Measurements from ENCODE around the gene TBPL2.
"Not testable (repeated sequence)": the region's sequence is repeated elsewhere in the genome, so short reads cannot be mapped to it uniquely, and the experiment has no call there.

TBPL2 gene

GRCh38 chr14:55423969-55424368, 16.4 kb downstream of the TBPL2 start:
- H3K4me3 ChIP-seq (ENCODE audit: low read length), result no peak overlapping the region
- TF ChIP-seq EZH2phosphoT487 (IDR thresholded peaks at IDR 0.05; ENCODE audit: borderline replicate concordance, low read length) (no peak), CTCF (IDR thresholded peaks at IDR 0.05; ENCODE audit: low read depth, low read length, poor library complexity, severe bottlenecking) (no peak)
- peaks cover 9% of the 10 kb centered on the region; the same call in 1 of the 2 replicates for H3K27me3 ChIP-seq (ENCODE audit: control insufficient read depth, low read length)
- no peaks in the 10 kb centered on the region for H3F3A ChIP-seq (ENCODE audit: control insufficient read depth, insufficient read depth)
- no peaks in the 10 kb centered on the region for H3K79me2 ChIP-seq (ENCODE audit: control insufficient read depth, low read length)
- H4K20me1 ChIP-seq (ENCODE audit: control insufficient read depth, insufficient read depth, low read depth, low read length), result no peaks in the 10 kb centered on the region
- H3K9me2 ChIP-seq (replicated peaks; ENCODE audit: control insufficient read depth, low read length), result no peaks in the 10 kb centered on the region
- H3K36me3 ChIP-seq (ENCODE audit: control insufficient read depth, low read length), result no peaks in the 10 kb centered on the region
- H3K9me3 ChIP-seq (ENCODE audit: control insufficient read depth, insufficient read depth, low read length), result no peaks in the 10 kb centered on the region
- no peak overlapping the region for H3K27ac ChIP-seq (ENCODE audit: low read depth, low read length)
- H3K4me1 ChIP-seq (ENCODE audit: control insufficient read depth, low read length), result no peaks in the 10 kb centered on the region
- no peak overlapping the region for H3K4me2 ChIP-seq (ENCODE audit: low read length)

GRCh38 chr14:55422338-55422737, 18.1 kb downstream of the TBPL2 start:
- H3K9me2 ChIP-seq (replicated peaks; ENCODE audit: control insufficient read depth, low read length); H4K20me1 ChIP-seq (ENCODE audit: control insufficient read depth, insufficient read depth, low read depth, low read length); H3K4me2 ChIP-seq (ENCODE audit: low read length); H3F3A ChIP-seq (ENCODE audit: control insufficient read depth, insufficient read depth); H3K27ac ChIP-seq (ENCODE audit: low read depth, low read length); H3K27me3 ChIP-seq (ENCODE audit: control insufficient read depth, low read length); H3K79me2 ChIP-seq (ENCODE audit: control insufficient read depth, low read length); H3K4me3 ChIP-seq (ENCODE audit: low read length); H3K36me3 ChIP-seq (ENCODE audit: control insufficient read depth, low read length); H3K9me3 ChIP-seq (ENCODE audit: control insufficient read depth, insufficient read depth, low read length); H3K4me1 ChIP-seq (ENCODE audit: control insufficient read depth, low read length): not testable (repeated sequence)

- no peak overlapping the region for H3K4me2 ChIP-seq (ENCODE audit: low read length)
- no peak overlapping the region for H3K4me3 ChIP-seq (ENCODE audit: low read length)
- no peaks in the 10 kb centered on the region for H3F3A ChIP-seq (ENCODE audit: control insufficient read depth, insufficient read depth)
- no peak overlapping the region for H3K27ac ChIP-seq (ENCODE audit: low read depth, low read length)
- peaks cover 6% of the 10 kb centered on the region for H3K27me3 ChIP-seq (ENCODE audit: control insufficient read depth, low read length)
- H3K79me2 ChIP-seq (ENCODE audit: control insufficient read depth, low read length), result no peaks in the 10 kb centered on the region
- H3K9me3 ChIP-seq (ENCODE audit: control insufficient read depth, insufficient read depth, low read length), result no peaks in the 10 kb centered on the region
- no peaks in the 10 kb centered on the region for H3K36me3 ChIP-seq (ENCODE audit: control insufficient read depth, low read length)
- TF ChIP-seq CTCF (IDR thresholded peaks at IDR 0.05; ENCODE audit: low read depth, low read length, poor library complexity, severe bottlenecking), result no peak
- TF ChIP-seq EZH2phosphoT487 (IDR thresholded peaks at IDR 0.05; ENCODE audit: borderline replicate concordance, low read length), result no peak
- no peaks in the 10 kb centered on the region for H3K9me2 ChIP-seq (replicated peaks; ENCODE audit: control insufficient read depth, low read length)
- H3K4me1 ChIP-seq (ENCODE audit: control insufficient read depth, low read length), result no peaks in the 10 kb centered on the region
- H4K20me1 ChIP-seq (ENCODE audit: control insufficient read depth, insufficient read depth, low read depth, low read length), result no peaks in the 10 kb centered on the region
Measured at GRCh38 chr14:55419663-55420062, 20.8 kb downstream of the TBPL2 start.

- Histone ChIP-seq H3K9me2 (replicated peaks; ENCODE audit: control insufficient read depth, low read length) (no peaks in the 10 kb centered on the region), H3K4me2 (ENCODE audit: low read length) (no peak overlapping the region), H3K36me3 (ENCODE audit: control insufficient read depth, low read length) (no peaks in the 10 kb centered on the region), H3K79me2 (ENCODE audit: control insufficient read depth, low read length) (no peaks in the 10 kb centered on the region), H3K4me1 (ENCODE audit: control insufficient read depth, low read length) (no peaks in the 10 kb centered on the region), H3K27ac (ENCODE audit: low read depth, low read length) (no peak overlapping the region), H3K9me3 (ENCODE audit: control insufficient read depth, insufficient read depth, low read length) (no peaks in the 10 kb centered on the region), H3K27me3 (ENCODE audit: control insufficient read depth, low read length) (peaks cover 4% of the 10 kb centered on the region), H3F3A (ENCODE audit: control insufficient read depth, insufficient read depth) (no peaks in the 10 kb centered on the region), H3K4me3 (ENCODE audit: low read length) (no peak overlapping the region), H4K20me1 (ENCODE audit: control insufficient read depth, insufficient read depth, low read depth, low read length) (no peaks in the 10 kb centered on the region)
- no peak for TF ChIP-seq EZH2phosphoT487 (IDR thresholded peaks at IDR 0.05; ENCODE audit: borderline replicate concordance, low read length)
- TF ChIP-seq CTCF (IDR thresholded peaks at IDR 0.05; ENCODE audit: low read depth, low read length, poor library complexity, severe bottlenecking), result no peak
Measured at GRCh38 chr14:55418411-55418810, 22.0 kb downstream of the TBPL2 start.
